GM21529 (cell line): Measurements from ENCODE around the gene HDAC5.

Experiments
- ATAC-seq: cut with Tn5 transposase; IDR thresholded peaks from one replicate; pipeline ENCODE4 v1.9.1; 2021; ENCODE audit not compliant: unreplicated experiment

HDAC5 gene

GRCh38 chr17:44091200-44091997 is 32.0 kb downstream of the HDAC5 start:
- ATAC-seq = no peak

GRCh38 chr17:44088254-44088653 is 35.2 kb downstream of the HDAC5 start:
- ATAC-seq = no peak

- ATAC-seq = no peak
These were observed 36.1 kb downstream of the HDAC5 start for GRCh38 chr17:44087319-44087718.

GRCh38 chr17:44086364-44087311 is 36.8 kb downstream of the HDAC5 start:
- ATAC-seq = no peak

- ATAC-seq = no peak
These were observed 37.5 kb downstream of the HDAC5 start for GRCh38 chr17:44085908-44086307.

GRCh38 chr17:44084921-44085320 is 38.5 kb downstream of the HDAC5 start:
- no peak for ATAC-seq

- ATAC-seq = no peak
These were observed 39.3 kb downstream of the HDAC5 start for GRCh38 chr17:44084131-44084538.

GRCh38 chr17:44083250-44083849 is 40.1 kb downstream of the HDAC5 start:
- ATAC-seq = no peak

- ATAC-seq = no peak
These were observed 41.0 kb downstream of the HDAC5 start for GRCh38 chr17:44082256-44082927.

GRCh38 chr17:44081681-44082080 is 41.8 kb downstream of the HDAC5 start:
- ATAC-seq = no peak

- no peak for ATAC-seq
These were observed 43.3 kb downstream of the HDAC5 start for GRCh38 chr17:44079877-44080821.

- no peak for ATAC-seq
These were observed 45.0 kb downstream of the HDAC5 start for GRCh38 chr17:44078412-44078811.

- ATAC-seq = no peak
These were observed 45.9 kb downstream of the HDAC5 start for GRCh38 chr17:44077595-44077909.

- no peak for ATAC-seq
These were observed 46.5 kb downstream of the HDAC5 start for GRCh38 chr17:44076716-44077594.

GRCh38 chr17:44075598-44076293 is 47.7 kb downstream of the HDAC5 start:
- no peak for ATAC-seq

GRCh38 chr17:44074911-44075285 is 48.5 kb downstream of the HDAC5 start:
- ATAC-seq = no peak

- no peak for ATAC-seq
These were observed 49.1 kb downstream of the HDAC5 start for GRCh38 chr17:44074231-44074910.

GRCh38 chr17:44071772-44072171 is 51.7 kb downstream of the HDAC5 start:
- no peak for ATAC-seq
